HG03045 (cell line): ENCODE measurements around the gene FBXO42.
"Not testable (repeated sequence)": the region's sequence is repeated elsewhere in the genome, so short reads cannot be mapped to it uniquely, and the experiment has no call there.

Experiments
- ATAC-seq: cut with Tn5 transposase; IDR thresholded peaks from one replicate; pipeline ENCODE4 v1.9.1; 2021; ENCODE audit warnings: mild to moderate bottlenecking, moderate library complexity; ENCODE audit not compliant: unreplicated experiment

The FBXO42 gene

GRCh38 chr1:16266411-16267118 lies 85.7 kb downstream of the FBXO42 start:
- ATAC-seq = no peak

- no peak for ATAC-seq
Observed at GRCh38 chr1:16262067-16262466, 90.2 kb downstream of the FBXO42 start.

GRCh38 chr1:16260814-16261213 lies 91.5 kb downstream of the FBXO42 start:
- no peak for ATAC-seq

GRCh38 chr1:16258591-16259135 lies 93.6 kb downstream of the FBXO42 start:
- no peak for ATAC-seq

- no peak for ATAC-seq
Observed at GRCh38 chr1:16257968-16258367, 94.3 kb downstream of the FBXO42 start.

- ATAC-seq = not testable (repeated sequence)
Observed at GRCh38 chr1:16257556-16257955, 94.7 kb downstream of the FBXO42 start.

- ATAC-seq = no peak
Observed at GRCh38 chr1:16256478-16256877, 95.8 kb downstream of the FBXO42 start.

GRCh38 chr1:16254263-16254928 lies 97.9 kb downstream of the FBXO42 start:
- ATAC-seq = no peak

GRCh38 chr1:16253332-16253922 lies 98.9 kb downstream of the FBXO42 start:
- no peak for ATAC-seq

GRCh38 chr1:16252912-16253311 lies 99.4 kb downstream of the FBXO42 start:
- no peak for ATAC-seq

GRCh38 chr1:16251381-16251780 lies 100.9 kb downstream of the FBXO42 start:
- ATAC-seq = no peak

GRCh38 chr1:16250524-16251251 lies 101.6 kb downstream of the FBXO42 start:
- ATAC-seq = no peak

- ATAC-seq = no peak
Observed at GRCh38 chr1:16249596-16250241, 102.6 kb downstream of the FBXO42 start.

- ATAC-seq = no peak
Observed at GRCh38 chr1:16248603-16249516, 103.4 kb downstream of the FBXO42 start.

GRCh38 chr1:16248007-16248436 lies 104.3 kb downstream of the FBXO42 start:
- ATAC-seq = no peak

- ATAC-seq = no peak
Observed at GRCh38 chr1:16247441-16247840, 104.8 kb downstream of the FBXO42 start.

- ATAC-seq = no peak
Observed at GRCh38 chr1:16246961-16247360, 105.3 kb downstream of the FBXO42 start.

GRCh38 chr1:16246239-16246638 lies 106.0 kb downstream of the FBXO42 start:
- not testable (repeated sequence) for ATAC-seq

GRCh38 chr1:16245476-16246196 lies 106.6 kb downstream of the FBXO42 start:
- ATAC-seq = no peak
